GM20000 (cell line): ENCODE data around the gene BFSP1.

ENCODE experiments used
- DNase-seq: peaks from one replicate; pipeline ENCODE4 v3.0.0; 2012; ENCODE audit warnings: low spot score
- CTCF ChIP-seq: IDR thresholded peaks from 2 replicates; pipeline ENCODE4 v1.5.1; 2012; ENCODE audit warnings: mild to moderate bottlenecking, control low read depth; ENCODE audit errors: extremely low read depth, missing control alignments

The BFSP1 gene

DNA sequence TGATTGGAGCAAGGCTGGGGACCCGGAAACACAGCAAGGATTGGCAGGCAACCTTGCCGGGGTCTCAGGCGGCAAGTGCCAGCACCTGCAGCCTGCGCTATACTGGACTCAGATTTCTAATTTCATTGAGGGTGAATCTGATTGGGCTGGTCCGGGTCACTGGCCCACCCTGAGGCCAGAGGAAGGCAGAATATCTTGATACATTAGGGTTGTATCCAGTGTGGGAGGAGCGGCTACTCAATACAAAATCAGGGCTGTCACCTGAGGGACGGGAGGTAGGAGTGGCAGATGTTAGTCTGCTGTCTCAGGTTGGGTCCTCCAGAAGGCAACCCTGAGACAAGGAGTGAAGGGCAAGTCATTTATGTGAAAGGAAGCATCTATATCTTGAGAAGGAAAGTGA is 40.7 kb downstream of the BFSP1 start:
- DNase-seq, result no peak
- TF ChIP-seq CTCF, result no peak

DNA sequence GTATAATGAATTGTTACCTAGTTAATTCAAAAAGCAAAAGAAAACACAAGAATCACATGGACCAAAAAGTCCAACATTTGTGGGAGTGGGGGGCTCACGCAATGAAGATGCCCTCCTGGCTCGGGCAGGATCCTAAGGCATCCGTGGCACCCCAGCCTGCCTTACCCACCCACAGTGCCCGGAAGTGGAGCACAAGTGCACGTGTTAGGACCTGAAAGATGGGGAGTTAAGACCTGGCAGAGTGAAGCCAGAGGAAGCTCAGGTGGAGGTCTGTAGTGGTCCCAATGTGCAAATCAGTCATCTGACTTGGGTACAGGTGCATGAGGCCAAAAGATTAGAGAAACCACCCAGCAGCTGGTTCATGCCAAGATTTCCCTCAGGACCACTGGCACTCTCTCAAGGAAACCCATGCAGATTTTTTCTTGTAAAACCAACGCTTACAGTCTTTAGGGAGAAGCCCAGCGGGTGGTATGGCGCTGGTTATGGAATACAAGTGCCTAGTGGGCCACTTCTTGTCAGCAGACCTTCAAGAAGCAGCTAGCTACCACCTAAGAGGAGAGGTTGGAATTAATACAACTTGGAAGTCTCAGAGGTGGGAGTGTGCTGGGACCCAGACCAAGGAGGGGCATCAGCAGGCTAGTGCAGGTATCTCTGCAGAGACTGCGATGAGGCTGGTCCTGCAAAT is 42.1 kb downstream of the BFSP1 start:
- no peak for DNase-seq
- TF ChIP-seq CTCF, result no peak

DNA sequence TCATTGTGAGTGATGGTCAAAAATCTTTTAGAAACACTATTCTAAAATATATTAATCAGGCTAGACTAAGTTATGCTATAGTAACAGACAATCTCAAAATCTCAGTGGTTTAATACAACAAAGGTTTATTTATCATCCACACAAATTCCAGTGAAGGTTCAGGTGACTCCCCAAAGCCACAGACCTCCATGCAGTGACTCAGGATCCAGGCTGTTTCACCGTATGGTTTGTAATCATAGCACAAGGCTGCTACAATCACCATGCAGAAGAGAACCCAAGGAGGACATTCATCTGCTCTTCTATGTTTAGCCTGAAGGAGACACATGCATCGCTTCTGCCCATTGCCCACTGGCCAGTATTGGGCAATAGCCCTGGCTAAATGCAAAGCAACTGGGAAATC is 46.2 kb downstream of the BFSP1 start:
- no peak for DNase-seq
- TF ChIP-seq CTCF, result no peak

DNA sequence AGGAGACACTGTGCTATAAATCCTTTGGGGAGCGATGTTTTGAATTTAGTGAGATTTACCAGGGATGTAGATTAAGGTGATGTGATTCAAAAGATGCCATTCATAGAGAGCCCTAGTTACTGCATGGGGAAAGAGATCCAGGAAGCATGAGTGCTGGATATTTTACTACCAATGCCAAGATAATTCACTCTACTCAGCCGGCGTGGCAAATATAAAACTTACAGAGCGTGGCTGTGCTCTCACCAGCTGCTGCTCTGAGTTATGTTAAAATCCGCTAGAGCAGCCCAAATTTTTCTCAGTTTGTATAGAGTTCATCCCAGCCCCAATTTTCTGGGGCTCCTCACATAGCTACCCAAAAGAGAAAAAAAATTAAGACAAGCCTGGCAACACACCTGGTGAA is 48.6 kb downstream of the BFSP1 start:
- TF ChIP-seq CTCF, result no peak
- DNase-seq, result no peak

DNA sequence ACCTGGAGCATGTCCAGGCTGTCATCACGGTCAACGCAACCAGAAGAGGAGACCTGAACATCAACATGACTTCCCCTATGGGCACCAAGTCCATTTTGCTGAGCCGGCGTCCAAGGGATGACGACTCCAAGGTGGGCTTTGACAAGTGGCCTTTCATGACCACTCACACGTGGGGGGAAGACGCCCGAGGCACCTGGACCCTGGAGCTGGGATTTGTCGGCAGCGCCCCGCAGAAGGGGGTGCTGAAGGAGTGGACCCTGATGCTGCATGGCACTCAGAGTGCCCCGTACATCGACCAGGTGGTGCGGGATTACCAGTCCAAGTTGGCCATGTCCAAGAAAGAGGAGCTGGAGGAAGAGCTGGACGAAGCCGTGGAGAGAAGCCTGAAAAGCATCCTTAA is 49.5 kb downstream of the BFSP1 start:
- no peak for DNase-seq
- no peak for TF ChIP-seq CTCF

GRCh38 chr20:17480696-17481095 is 50.5 kb downstream of the BFSP1 start:
- DNase-seq, result no peak
- no peak for TF ChIP-seq CTCF

GRCh38 chr20:17479063-17479657 is 52.0 kb downstream of the BFSP1 start:
- TF ChIP-seq CTCF, result no peak
- no peak for DNase-seq
